Measurements from ENCODE around the gene PPM1E.
A peak's percentile ranks its signal among the peaks of the same experiment; 100 is the strongest.
"Not testable (repeated sequence)": the region's sequence is repeated elsewhere in the genome, so short reads cannot be mapped to it uniquely, and the experiment has no call there.

The PPM1E gene

DNA sequence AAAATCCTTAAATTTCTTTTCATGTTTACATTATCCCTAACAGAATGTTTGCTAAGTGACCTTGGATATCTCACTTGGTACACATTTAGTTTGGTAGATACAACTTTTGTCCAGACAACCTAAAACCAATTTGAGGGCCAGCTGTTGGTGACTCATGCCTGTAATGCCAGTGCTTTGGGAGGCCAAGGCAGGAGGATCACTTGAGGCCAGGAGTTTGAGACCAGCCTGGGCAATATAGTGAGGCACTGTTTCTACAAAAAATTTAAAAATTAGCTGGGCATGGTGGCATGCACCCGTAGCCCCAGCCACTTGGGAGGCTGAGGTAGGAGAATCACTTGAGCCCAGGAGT lies 202.0 kb downstream of the PPM1E start:
- not testable (repeated sequence) for DNase-seq

DNA sequence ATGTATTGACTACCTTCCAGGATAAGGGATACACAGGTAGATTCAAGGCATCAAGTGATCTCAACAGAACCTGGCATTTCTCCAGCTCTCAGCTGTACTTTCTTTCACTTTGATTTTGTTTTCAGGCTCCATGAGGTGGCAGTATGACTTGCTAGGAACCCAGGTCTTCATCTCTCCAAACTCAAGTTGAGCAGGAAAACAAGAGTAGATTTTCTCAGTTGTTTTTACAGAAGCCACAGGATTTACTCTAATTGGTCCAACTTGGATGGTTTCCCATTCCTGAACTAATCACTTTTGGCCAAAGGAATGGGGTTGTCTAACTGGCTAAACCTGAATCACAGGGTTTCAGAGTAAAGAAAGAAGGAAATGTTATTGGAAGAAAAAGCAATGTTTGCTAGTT lies 204.4 kb downstream of the PPM1E start:
- DNase-seq = peak; percentile 70

DNA sequence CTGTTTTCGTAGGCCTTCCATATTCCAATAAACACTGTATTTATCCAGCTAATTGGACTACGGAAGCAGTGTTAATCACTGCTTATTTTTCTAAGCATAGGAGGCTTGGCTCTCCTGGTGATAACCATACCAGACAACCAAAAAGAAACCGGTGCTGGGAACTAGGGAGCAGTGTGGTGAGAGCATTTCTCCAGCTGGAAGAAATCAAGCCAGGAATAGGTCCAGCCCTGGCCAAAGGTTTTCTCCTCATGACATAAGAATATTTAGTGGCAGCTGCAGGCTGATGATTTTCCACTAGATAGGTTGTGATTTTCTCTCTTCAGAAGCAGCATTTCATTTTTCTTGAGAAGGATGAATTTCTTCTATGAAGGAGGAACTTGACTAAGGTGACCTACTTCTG lies 209.6 kb downstream of the PPM1E start:
- no peak for DNase-seq

DNA sequence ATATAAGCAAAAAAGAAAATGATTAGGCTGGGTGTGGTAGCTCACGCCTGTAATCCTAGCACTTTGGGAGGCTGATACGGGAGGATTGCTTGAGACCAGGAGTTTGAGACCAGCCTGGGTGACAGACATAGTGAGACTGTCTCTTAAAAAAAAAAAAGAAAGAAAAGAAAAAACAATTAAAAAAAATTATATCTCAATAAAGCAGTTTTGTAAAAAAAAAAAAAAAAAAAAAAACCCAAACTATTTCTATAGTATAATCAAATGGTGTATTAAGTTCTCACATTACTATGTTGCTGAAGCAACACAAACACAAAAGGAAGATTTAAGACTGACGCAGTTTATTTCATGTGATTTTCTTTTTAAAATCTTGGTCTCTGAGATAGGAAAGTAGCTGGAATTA lies 210.6 kb downstream of the PPM1E start:
- DNase-seq = no peak

DNA sequence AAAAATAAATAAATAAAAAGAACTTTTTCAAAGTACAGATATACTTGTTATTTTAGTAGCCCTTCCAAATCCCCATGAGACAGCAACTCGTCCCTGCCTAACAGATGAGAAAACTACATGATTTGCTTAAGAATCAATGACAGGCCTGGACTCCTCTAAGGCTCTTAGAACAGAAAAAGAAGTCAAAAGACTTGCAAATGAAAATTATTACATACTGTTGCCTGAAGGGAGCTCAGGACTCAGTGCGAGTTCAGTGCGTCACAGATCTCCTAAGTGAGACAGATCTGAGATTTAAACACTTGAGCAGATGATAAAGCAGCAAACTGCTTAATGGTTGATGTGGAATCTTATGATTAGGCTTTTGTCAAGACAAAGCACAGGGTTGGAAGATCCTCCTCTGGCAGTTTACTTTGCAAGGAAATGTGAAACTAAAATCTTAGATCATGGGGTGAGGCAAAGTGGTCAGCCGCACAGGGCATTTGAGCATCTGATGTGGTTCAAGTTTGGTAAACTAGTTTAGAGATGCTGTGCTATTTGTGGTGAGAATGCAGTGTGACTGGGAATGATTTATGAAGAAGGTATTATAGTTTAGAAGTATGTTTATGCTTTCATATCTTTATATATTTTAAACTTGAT lies 212.9 kb downstream of the PPM1E start:
- DNase-seq = no peak

DNA sequence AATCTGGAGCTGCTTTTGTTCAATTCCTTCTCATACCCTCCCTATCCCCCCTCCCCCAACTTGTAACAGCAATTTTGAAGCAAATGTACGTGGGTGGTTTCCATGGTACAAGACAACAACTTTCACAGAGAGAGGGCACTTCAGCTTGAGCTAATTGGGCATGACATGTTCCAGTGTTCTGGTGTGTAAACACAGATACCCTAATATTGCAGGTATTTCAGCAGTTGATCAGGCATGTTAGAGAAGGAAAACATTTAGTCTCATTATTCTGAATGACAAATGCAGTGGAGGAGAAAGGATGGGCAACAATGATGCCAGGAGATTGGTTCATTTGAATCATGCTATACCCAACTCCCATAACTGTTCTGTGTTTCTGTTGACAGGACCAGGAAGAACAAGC lies 213.5 kb downstream of the PPM1E start:
- DNase-seq = no peak

DNA sequence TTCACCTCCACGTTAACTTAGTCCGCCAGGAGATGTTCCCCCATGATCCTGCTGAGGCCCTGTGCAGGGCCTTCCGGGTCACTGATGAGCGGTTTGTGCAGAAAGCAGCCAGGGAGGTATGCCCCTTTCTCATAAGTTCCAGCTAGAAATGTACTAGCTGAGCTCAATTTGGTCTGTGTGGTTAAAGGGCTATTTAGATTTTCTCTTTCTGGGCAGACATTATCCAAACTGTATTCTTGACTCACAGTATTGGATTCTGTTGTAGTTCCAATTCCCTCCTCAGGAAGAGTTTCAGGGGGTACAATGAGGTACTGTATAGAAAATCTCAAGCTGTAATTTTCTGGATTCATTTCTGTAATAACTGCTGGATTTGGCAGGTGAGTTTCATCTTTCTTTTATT lies 214.0 kb downstream of the PPM1E start:
- DNase-seq = no peak

DNA sequence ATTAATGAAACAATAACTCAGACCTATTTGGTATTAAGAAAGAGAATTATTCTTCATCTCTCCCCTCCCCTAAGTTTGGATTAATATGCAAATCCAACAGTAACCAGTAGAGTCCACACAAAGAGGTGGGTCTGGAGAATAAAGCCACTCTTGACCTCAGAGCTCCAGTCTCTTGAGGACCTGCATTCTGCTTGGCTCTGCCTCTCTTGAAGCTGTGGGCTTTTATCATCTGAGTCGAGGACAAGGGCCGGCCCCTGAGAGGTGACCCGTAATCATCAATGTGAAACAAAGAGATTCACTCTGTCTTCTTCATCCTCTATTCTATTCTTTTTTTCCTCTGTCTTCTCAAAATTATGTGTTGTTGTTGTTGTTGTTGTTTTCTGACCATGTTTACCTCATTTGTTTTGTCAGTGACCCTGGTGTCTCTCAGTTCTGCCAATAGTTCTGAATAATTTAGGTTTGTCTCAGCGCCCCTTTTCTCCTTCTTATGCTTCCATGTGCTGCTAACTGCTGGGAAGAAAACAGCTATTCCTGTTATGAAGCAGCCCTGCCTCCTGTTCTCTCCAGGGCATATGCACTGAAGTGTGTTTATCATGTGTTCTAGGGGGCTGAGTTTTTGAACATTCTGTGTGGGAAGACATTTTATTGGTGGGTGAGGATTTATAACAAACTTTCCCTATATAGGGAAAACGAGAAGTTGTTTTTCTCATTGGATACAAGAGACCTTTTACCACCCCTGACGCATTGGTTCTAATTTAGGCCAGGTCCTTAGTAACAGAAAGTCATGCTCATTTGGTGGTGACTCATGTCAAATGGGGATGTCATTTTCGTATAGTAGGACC lies 215.2 kb downstream of the PPM1E start:
- peak; percentile 26 for DNase-seq

DNA sequence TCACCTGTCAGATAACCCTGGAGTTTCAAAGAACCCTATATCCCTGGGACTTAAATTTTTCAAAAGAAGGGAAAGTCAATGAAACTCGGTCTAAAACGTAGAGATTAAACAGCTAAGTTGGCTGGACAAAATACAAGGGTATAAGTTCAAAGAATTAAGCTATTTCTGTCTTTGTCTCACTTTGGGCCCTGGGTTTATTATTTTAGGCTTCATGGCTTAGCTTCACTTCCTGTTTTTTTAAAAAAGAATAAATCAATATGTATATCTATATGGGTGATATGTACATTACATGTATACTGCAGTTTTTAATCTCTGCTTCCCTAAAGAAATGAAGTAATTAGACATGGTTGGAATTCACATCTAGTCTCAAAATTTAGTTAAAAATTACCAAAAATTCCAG lies 218.7 kb downstream of the PPM1E start:
- DNase-seq = no peak

DNA sequence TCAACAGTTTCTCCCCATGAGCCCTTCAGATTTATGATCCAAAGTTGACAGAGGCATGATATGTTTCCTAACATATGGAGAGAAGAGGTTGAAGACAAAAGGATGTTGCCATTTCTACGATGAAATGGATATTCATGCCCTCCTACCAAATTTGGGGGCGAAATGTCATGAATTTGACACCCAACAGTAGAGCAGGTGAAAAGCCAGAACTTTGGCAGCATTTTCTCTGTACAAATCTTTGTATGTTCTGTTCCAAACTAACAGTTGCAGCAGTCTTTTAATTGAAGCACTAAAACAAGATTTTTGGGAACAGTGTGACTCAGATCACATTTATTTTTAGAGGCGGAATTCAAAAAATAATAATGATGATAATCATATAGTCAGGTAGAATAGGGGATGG lies 220.9 kb downstream of the PPM1E start:
- DNase-seq = no peak

DNA sequence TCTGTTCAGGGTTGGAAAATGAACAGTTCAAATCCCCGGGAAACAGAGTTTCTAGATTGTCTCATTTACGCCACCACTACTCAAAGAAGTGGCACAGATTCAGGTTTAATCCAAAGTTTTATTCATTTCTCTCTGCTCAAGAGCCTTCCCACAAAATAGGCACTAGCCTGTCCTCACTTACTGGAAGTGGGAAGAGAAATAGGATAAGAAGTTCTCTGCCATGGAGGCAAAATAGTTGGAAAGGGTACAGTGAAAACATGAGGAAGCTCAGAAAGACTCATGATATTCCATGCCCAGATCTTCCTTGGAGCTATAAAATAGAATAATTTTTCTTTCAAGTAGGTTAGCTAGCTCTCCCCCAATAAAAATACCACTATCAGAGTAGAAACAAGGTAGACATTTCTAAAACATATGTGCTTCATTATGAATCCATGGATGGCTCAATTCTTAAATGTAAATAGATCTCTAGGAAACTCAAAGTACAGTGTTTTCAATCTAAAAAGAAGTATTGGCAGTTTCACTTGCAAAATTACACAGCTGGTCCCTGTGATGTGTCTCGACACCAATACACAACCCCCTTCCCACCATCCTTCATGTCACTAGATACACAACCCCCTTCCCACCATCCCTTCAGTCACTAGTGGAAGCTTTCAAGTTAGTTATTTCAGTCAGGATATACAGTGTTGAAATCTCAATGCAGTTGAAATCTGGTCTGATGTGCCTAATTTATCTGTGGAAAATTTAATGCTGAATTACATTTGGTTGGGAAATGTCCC lies 225.2 kb downstream of the PPM1E start:
- DNase-seq = no peak

DNA sequence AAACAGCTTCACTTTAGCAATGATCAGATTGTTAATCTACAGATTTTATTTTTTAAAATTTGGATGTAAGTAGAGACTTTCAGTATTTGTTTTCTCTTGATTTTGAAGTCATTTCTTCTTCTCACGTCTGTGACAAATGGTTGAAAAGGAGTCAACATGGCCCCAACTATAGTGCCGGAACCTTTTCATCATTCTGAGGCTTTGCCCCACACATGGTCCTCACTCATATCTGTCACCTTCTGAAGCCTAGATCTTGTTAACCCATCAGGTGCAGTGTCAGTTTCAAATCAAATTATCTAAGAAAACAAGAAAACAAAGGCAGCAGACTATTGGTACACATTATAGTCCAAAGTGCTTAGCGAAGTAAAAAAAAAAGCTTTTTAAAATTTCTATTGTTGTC lies 227.0 kb downstream of the PPM1E start:
- DNase-seq = no peak

DNA sequence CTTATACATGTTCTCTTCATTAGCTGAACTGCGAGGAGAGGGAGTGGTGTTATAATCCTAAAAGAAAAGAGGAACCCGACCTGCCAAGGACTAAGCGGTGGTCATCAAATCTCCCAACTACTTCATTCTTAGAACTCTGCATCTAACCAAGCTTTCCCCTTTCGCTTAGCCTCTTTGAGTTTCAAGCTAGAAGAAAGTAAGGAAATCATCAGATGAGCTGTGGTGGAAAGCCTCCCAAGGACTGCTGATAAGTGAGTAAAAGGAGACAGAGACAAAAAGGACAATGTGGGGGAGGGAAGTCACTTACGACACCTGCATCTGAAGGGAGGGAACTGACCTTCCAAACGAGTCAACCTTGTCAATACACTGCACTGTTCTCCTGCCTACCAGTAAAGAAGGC lies 229.7 kb downstream of the PPM1E start:
- no peak for DNase-seq

DNA sequence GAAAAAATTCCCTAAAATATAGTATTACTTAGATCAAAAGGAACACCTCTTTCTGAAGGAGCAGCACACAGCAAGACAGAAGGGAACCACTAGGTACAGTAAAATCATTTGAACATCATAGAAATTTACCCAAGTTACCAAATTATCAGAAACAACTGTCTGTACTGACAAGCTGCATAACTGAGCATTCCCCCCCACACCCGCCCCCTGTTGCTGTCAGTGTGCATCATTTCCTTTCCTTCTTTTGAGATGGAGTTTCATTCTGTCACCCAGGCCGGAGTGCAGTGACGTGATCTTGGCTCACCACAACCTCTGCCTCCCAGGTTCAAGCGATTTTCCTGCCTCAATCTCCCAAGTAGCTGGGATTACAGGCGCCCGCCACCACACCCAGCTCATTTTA lies 230.3 kb downstream of the PPM1E start:
- no peak for DNase-seq

DNA sequence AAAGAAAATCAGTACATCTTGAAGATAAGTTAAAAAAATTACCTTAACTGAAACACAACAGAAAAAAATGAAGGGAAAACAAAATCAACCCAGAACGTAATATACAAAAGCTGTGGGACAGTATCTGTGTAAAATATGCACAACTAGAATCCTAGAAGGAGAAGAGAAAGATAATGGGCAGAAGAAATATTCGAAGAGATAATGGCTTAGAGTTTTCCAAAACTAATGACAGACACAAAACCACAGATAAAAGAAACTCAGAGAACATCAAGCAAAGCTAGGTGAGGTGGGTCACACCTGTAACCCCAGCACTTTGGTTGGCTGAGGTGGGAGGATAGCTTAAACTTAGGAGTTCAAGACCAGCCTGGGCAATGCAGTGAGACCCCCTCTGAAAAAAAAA lies 234.0 kb downstream of the PPM1E start:
- DNase-seq = no peak

DNA sequence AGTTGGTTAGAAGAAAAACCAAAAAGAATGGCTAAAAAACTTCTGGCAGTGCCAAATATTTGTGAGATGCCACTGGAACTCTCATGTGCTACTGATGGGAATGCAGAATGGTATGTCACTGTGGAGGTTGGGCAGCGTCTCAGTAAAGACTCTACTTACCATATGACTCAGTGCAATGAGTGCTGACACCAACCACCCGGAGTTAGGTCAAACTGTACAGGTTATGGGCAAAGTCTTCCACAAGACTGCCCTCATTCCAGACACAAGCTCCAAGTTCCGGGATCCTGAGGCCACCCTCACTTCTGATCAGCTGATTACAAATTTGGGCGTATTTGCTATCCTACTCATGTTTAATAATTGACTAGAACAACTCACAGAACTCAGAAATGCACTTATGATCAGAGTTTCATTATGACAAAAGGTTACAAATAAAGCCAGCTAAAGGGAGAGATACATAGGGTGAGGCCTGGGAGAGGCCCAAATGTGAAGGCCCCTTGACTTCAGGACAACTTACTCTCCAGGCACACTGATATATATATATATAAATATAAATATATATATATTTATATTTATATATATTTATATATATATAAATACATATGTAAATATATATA lies 236.2 kb downstream of the PPM1E start:
- peak; percentile 65 for DNase-seq

DNA sequence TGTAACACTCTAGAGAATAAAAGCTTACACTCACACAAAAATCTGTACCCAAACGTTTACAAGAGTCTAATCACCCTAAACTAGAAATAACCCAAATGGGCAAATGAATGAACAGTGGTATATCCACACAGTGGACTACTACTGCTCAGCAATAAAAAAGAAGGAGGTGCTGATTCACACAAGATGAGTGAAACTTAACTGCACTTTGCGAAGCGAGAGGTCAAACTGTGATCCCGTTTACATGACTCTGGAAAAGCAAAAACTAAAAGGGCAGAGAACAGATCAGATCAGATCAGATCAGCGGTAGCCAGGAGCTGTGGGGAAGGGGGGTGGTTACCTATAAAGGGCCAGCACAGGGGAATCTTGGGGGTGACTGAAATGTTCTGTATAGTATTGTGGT lies 237.7 kb downstream of the PPM1E start:
- DNase-seq = no peak

DNA sequence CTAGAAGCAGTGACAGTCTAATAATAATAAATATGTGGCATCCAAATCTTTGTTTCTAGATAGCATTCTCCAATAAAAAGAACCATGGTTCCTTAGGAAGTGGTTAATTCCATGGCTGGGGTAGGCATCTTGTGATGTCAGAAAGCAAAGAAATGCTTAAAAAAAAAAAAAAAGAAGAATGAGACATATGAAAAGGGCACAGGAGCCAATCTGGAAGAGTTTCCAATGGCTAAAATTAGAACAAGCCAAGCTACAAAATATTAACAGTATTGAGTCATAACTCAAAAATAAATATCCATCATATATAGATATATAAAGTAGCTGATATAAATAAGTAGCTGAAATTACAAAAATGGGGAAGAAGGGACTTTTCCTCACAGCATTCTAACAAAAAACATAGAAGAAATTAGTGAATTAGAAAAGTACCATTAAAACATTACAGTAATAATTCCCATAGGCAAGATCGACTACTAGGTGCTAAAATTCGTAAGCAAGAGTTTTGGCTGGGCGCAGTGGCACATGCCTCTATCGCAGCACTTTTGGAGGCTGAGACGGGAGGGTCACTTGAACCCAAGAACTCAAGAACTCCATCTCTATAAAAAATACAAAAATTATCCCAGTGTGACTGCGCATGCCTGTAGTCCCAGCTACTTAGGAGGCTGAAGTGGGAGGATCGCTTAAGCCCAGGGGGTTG lies 239.7 kb downstream of the PPM1E start:
- peak; percentile 38 for DNase-seq

DNA sequence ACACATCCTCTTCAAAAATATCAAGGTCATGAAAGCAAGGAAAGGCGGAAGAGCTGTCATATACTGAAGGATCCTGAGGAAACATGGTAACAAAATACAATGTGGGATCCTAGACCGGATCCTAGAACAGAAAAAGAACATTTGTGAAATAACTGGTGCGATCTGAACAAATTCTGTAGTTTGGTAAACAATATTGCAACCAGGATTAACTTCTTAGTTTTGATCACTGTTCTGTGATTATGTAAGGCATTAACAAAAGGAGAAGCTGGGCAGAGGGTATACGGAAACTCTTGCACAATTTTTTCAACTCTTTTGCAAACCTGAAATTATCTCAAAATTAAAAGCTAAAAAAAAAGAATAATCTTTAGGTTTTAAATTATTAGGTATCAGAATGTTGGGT lies 241.3 kb downstream of the PPM1E start:
- DNase-seq = no peak

DNA sequence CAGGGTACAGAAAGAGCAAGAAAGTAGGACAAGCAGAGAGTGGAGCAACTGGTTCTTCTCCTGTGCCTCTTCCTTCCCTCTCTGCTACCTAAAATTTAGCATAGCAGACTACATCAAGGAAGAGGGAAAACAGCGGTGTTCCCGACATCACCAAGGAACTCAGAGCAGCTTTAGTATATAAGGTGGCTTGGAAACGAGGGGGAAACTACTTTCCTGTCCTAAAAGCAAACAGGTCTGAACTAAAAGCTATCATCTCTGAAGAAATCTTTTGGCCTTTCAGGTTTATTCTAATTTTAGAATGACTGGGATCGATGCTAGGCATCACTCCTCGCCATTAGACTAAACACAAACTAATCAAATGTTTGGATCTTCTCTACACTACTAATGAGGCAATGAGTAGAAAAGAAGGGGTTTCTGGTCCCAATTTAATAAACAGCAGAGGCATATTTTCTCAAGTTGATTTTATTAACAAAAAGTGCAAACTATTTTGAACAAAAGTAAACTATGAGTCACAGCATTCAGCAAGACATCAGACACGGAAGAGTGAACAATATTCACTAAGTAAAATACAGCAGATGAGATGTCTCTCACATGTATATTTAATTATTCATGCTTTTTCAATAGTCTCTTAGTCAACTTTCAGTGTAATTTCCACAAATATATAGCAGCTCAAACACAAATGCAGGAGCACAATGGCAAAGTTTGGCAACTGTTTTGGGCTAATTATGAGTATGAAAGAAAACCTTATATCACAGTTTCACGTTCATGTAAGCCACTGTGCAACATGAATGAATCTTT lies 242.3 kb downstream of the PPM1E start:
- peak; percentile 42 for DNase-seq

DNA sequence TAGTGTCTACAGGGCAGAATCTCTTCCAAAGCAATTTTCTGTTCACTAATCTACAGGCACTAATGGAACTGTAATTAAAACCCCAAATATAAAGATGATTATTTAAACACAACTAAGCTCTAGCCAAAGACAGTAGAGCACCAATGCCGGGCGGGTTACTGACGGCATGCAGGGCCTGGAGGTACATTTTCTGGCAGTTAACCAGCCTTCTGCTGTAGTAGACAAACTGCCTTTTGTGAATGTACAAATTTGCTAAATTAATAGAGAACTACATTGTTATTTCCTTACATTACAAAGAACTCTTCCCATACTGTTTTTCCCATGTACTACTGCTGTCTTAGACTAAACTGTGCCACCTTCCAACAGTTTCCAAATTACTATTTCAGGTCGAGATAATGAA lies 243.2 kb downstream of the PPM1E start:
- DNase-seq = no peak

DNA sequence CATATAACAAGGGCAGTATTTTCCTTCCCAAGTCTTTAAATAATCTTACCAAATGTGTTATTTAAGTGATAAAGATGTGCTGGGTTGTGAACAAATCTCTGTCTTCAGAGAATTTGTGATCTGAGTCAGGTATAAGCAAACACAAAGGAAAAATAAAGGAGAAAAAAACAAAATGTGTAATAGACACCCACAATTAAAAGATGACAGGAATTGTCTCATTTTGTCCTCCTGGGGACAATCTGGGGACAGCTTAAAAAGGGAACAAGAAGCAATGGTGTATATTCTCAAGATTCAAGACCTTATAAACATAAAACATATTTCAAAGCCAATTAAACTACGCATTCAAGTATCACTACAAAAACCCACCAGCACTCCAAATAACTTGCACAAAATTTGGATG lies 243.8 kb downstream of the PPM1E start:
- DNase-seq = no peak

All from HCEC 1CT (cell line).